ENCODE results near the gene STAB2.

The STAB2 gene

GRCh38 chr12:103757248-103757647, 170.2 kb downstream of the STAB2 start:
- Mint-ChIP-seq H3K27me3 (no peaks in the 10 kb centered on the region), H3K4me1 (no peaks in the 10 kb centered on the region), H3K36me3 (peaks cover 5% of the 10 kb centered on the region), H3K4me3 (no peak overlapping the region), H3K9me3 (no peaks in the 10 kb centered on the region), H3K27ac (no peak overlapping the region)
- no peak for ATAC-seq

GRCh38 chr12:103758310-103759089, 171.4 kb downstream of the STAB2 start:
- no peak for ATAC-seq
- Mint-ChIP-seq H3K36me3 (peaks cover 14% of the 10 kb centered on the region), H3K4me3 (no peak overlapping the region), H3K9me3 (no peaks in the 10 kb centered on the region), H3K27me3 (no peaks in the 10 kb centered on the region), H3K27ac (no peak overlapping the region), H3K4me1 (no peaks in the 10 kb centered on the region)

- Mint-ChIP-seq H3K36me3 (peaks cover 38% of the 10 kb centered on the region), H3K4me1 (no peaks in the 10 kb centered on the region), H3K4me3 (no peak overlapping the region), H3K9me3 (no peaks in the 10 kb centered on the region), H3K27me3 (no peaks in the 10 kb centered on the region), H3K27ac (no peak overlapping the region)
- ATAC-seq: no peak
Measured at GRCh38 chr12:103762473-103762872, 175.4 kb downstream of the STAB2 start.

- ATAC-seq: no peak
- Mint-ChIP-seq H3K4me1 (no peaks in the 10 kb centered on the region), H3K27me3 (no peaks in the 10 kb centered on the region), H3K36me3 (peaks cover 36% of the 10 kb centered on the region), H3K9me3 (no peaks in the 10 kb centered on the region), H3K27ac (no peak overlapping the region), H3K4me3 (no peak overlapping the region)
Measured at GRCh38 chr12:103765322-103765721, 178.2 kb downstream of the STAB2 start.

- Mint-ChIP-seq H3K27me3 (no peaks in the 10 kb centered on the region), H3K4me1 (no peaks in the 10 kb centered on the region), H3K36me3 (peaks cover 33% of the 10 kb centered on the region), H3K9me3 (no peaks in the 10 kb centered on the region), H3K27ac (no peak overlapping the region), H3K4me3 (no peak overlapping the region)
- ATAC-seq: no peak
Measured at GRCh38 chr12:103766028-103766427, 179.0 kb downstream of the STAB2 start.

- no peak for ATAC-seq
- H3K36me3 Mint-ChIP-seq: peaks cover 34% of the 10 kb centered on the region
- no peaks in the 10 kb centered on the region for H3K27me3 Mint-ChIP-seq
- no peaks in the 10 kb centered on the region for H3K4me1 Mint-ChIP-seq
- H3K27ac Mint-ChIP-seq: no peak overlapping the region
- H3K4me3 Mint-ChIP-seq: no peak overlapping the region
- H3K9me3 Mint-ChIP-seq: no peaks in the 10 kb centered on the region
Measured at GRCh38 chr12:103768467-103769123, 181.5 kb downstream of the STAB2 start.

GRCh38 chr12:103769240-103769945, 182.3 kb downstream of the STAB2 start:
- Mint-ChIP-seq H3K4me3 (no peak overlapping the region), H3K9me3 (no peaks in the 10 kb centered on the region), H3K27me3 (no peaks in the 10 kb centered on the region), H3K27ac (no peak overlapping the region), H3K4me1 (no peaks in the 10 kb centered on the region), H3K36me3 (peaks cover 33% of the 10 kb centered on the region)
- ATAC-seq: no peak

- Mint-ChIP-seq H3K4me3 (no peak overlapping the region), H3K27ac (no peak overlapping the region), H3K27me3 (no peaks in the 10 kb centered on the region), H3K36me3 (peaks cover 38% of the 10 kb centered on the region), H3K4me1 (no peaks in the 10 kb centered on the region), H3K9me3 (no peaks in the 10 kb centered on the region)
- no peak for ATAC-seq
Measured at GRCh38 chr12:103771466-103771865, 184.4 kb downstream of the STAB2 start.

- H3K27ac Mint-ChIP-seq: no peak overlapping the region
- no peak overlapping the region for H3K4me3 Mint-ChIP-seq
- no peaks in the 10 kb centered on the region for H3K9me3 Mint-ChIP-seq
- no peaks in the 10 kb centered on the region for H3K4me1 Mint-ChIP-seq
- H3K36me3 Mint-ChIP-seq: peaks cover 39% of the 10 kb centered on the region
- ATAC-seq: no peak
- no peaks in the 10 kb centered on the region for H3K27me3 Mint-ChIP-seq
Measured at GRCh38 chr12:103772367-103773108, 185.5 kb downstream of the STAB2 start.

GRCh38 chr12:103773109-103773910, 186.2 kb downstream of the STAB2 start:
- ATAC-seq: no peak
- no peaks in the 10 kb centered on the region for H3K27me3 Mint-ChIP-seq
- no peak overlapping the region for H3K27ac Mint-ChIP-seq
- peaks cover 44% of the 10 kb centered on the region for H3K36me3 Mint-ChIP-seq
- H3K4me1 Mint-ChIP-seq: no peaks in the 10 kb centered on the region
- no peaks in the 10 kb centered on the region for H3K9me3 Mint-ChIP-seq
- no peak overlapping the region for H3K4me3 Mint-ChIP-seq

GRCh38 chr12:103774977-103775560, 188.0 kb downstream of the STAB2 start:
- ATAC-seq: no peak
- H3K27me3 Mint-ChIP-seq: no peaks in the 10 kb centered on the region
- no peak overlapping the region for H3K27ac Mint-ChIP-seq
- H3K36me3 Mint-ChIP-seq: peaks cover 60% of the 10 kb centered on the region
- H3K9me3 Mint-ChIP-seq: no peaks in the 10 kb centered on the region
- H3K4me1 Mint-ChIP-seq: no peaks in the 10 kb centered on the region
- H3K4me3 Mint-ChIP-seq: no peak overlapping the region

- Mint-ChIP-seq H3K27ac (no peak overlapping the region), H3K36me3 (peaks cover 75% of the 10 kb centered on the region)
Measured at GRCh38 chr12:103778781-103779180, 191.7 kb downstream of the STAB2 start.

GRCh38 chr12:103779410-103780092, 192.5 kb downstream of the STAB2 start:
- ATAC-seq: no peak
- H3K4me3 Mint-ChIP-seq: no peak overlapping the region
- no peaks in the 10 kb centered on the region for H3K27me3 Mint-ChIP-seq
- H3K27ac Mint-ChIP-seq: no peak overlapping the region
- no peaks in the 10 kb centered on the region for H3K9me3 Mint-ChIP-seq
- peaks cover 83% of the 10 kb centered on the region for H3K36me3 Mint-ChIP-seq
- no peaks in the 10 kb centered on the region for H3K4me1 Mint-ChIP-seq

More at GRCh38 chr12:103778781-103779180, 191.7 kb downstream of the STAB2 start:
- Mint-ChIP-seq H3K27me3 (no peaks in the 10 kb centered on the region), H3K9me3 (no peaks in the 10 kb centered on the region), H3K4me1 (no peaks in the 10 kb centered on the region), H3K4me3 (no peak overlapping the region)
- ATAC-seq: no peak

GRCh38 chr12:103780093-103780440, 193.0 kb downstream of the STAB2 start:
- H3K4me1 Mint-ChIP-seq: no peaks in the 10 kb centered on the region
- ATAC-seq: no peak
- peaks cover 79% of the 10 kb centered on the region for H3K36me3 Mint-ChIP-seq
- H3K9me3 Mint-ChIP-seq: no peaks in the 10 kb centered on the region
- H3K27me3 Mint-ChIP-seq: no peaks in the 10 kb centered on the region
- H3K4me3 Mint-ChIP-seq: no peak overlapping the region
- H3K27ac Mint-ChIP-seq: no peak overlapping the region
